Measurements from ENCODE around the gene SAP30. TPM values are rescaled to one million over a fixed set of nuclear protein-coding genes. Genes with fewer than 3 reads are reported as not detected.

SAP30 gene
- total and polyA plus RNA-seq, 7 donors: 3.5 to 10.7 (median 6.9) TPM

DNA sequence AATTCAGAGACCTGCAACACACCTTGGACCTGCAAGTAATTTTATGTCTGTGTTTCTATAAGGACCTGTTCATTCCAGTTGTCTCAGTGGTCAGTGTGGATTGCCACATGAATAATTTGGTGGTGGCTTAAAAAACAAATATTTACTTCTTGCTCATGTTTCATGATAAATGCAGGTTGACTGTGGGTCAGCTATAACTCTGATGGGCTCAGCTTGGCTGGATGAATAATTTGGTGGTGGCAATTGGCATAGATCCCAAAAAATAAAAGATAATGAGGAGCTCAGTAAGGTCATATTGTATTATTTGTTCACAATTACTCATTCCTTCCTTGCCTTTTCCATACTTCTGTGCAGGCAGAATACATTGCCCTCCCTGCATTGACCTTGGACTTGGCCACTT is 47.1 kb downstream of the SAP30 start:
- Histone ChIP-seq H3K9me3 (no peaks in the 10 kb centered on the region), H3K27ac (no peak overlapping the region), H3K36me3 (ENCODE audit: insufficient read depth in 1 of 2, low read depth in 1 of 2) (no peaks in the 10 kb centered on the region), H3K4me1 (no peaks in the 10 kb centered on the region), H3K4me3 (no peak overlapping the region), H3K27me3 (ENCODE audit: insufficient read depth in 3 of 3, low read length in 2 of 3) (no peaks in the 10 kb centered on the region)
- DNase-seq (no peak), ATAC-seq (no peak)
- intact Hi-C loops (cut with DNase I): loop anchor here (2.0 to 5.0 kb wide), 4 partner anchors 74 to 406 kb away; no protein-coding TSS in a partner anchor
- no peak for TF ChIP-seq CTCF (IDR thresholded peaks at IDR 0.05)

DNA sequence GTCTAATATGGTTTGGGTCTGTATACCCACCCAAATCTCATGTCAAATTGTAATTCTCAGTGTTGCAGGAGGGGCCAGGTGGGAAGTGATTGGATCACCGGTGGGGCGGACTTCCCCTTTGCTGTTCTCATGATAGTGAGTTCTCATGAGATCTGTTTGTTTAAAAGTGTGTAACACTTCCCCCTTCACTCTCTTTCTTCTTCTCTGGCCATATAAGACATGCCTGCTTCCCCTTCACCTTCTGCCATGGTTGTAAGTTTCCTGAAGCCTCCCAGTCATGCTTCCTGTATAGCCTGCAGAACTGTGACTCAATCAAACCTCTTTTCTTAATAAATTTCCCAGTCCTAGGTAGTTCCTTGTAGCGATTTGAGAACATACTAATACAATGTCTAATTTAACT is 47.9 kb downstream of the SAP30 start:
- no peak for DNase-seq
- Histone ChIP-seq H3K27me3 (ENCODE audit: insufficient read depth in 3 of 3, low read length in 2 of 3) (no peaks in the 10 kb centered on the region), H3K36me3 (ENCODE audit: insufficient read depth in 1 of 2, low read depth in 1 of 2) (no peaks in the 10 kb centered on the region), H3K4me3 (no peak overlapping the region), H3K9me3 (no peaks in the 10 kb centered on the region), H3K27ac (no peak overlapping the region), H3K4me1 (no peaks in the 10 kb centered on the region)
- intact Hi-C loops (cut with DNase I): loop anchor here (5.0 kb wide), 2 partner anchors 74 to 406 kb away; no protein-coding TSS in a partner anchor
- no peak for ATAC-seq
- TF ChIP-seq CTCF (IDR thresholded peaks at IDR 0.05): no peak
- WGBS, 3 donors: 73 to 88% (median 79%) methylated on average over 3 of the region's 3 CpGs

DNA sequence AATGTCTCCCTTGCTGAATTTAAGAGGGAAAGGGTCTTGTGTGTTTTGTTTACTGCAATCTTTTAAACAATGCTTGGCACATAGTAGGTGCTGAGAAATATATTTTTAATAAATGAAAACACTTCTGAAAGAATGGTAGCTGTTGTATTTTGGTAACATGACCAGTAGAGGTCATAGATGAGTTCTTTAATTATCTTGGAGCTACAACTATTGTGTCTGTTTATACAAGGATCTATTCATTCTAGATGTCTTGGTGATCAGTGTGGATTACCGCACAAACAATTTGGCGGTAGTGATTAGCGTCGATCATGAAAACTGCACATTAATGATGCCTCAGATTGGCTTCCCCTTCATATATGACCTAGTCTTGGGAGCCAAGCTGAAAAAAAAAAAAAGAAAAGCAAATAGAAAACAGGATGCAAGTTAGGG is 49.6 kb downstream of the SAP30 start:
- intact Hi-C loops (cut with DNase I): loop anchor here in 1 of 2 donors (1.0 kb wide), 1 partner anchor 74 kb away; no protein-coding TSS in a partner anchor
- no peak for DNase-seq
- Histone ChIP-seq H3K27ac (no peak overlapping the region), H3K27me3 (ENCODE audit: insufficient read depth in 3 of 3, low read length in 2 of 3) (no peaks in the 10 kb centered on the region), H3K9me3 (no peaks in the 10 kb centered on the region), H3K4me1 (no peaks in the 10 kb centered on the region), H3K4me3 (no peak overlapping the region), H3K36me3 (ENCODE audit: insufficient read depth in 1 of 2, low read depth in 1 of 2) (no peaks in the 10 kb centered on the region)
- peak; percentile 49 for TF ChIP-seq CTCF (IDR thresholded peaks at IDR 0.05)
- WGBS, 3 donors: 15 to 25% (median 19%) methylated on average over 4 of the region's 4 CpGs
- peak in 1 of 4 donors; percentile 60 for ATAC-seq

DNA sequence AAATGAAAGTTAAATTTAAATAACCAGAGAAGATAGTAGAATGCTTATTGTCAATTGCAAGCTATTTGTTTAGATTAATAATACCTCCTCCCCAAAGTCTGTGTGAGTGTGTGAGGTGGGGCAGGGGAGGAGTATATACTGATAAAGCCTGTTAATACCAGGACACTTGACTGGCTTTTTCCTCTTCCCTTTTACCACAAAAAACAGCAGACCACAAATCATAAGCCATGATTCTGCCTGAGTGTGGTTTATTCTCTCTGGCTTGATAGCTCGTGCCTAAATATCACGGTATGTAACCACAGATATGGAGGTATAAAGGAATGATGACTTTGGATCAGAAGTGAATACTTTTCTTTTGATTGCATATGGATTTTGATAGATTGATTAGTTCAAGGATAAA is 50.0 kb downstream of the SAP30 start:
- Histone ChIP-seq H3K36me3 (ENCODE audit: insufficient read depth in 1 of 2, low read depth in 1 of 2) (no peaks in the 10 kb centered on the region), H3K4me3 (no peak overlapping the region), H3K4me1 (no peaks in the 10 kb centered on the region), H3K27ac (no peak overlapping the region), H3K27me3 (ENCODE audit: insufficient read depth in 3 of 3, low read length in 2 of 3) (no peaks in the 10 kb centered on the region), H3K9me3 (no peaks in the 10 kb centered on the region)
- no peak for TF ChIP-seq CTCF (IDR thresholded peaks at IDR 0.05)
- WGBS, 3 donors: 96 to 100% (median 99%) methylated on average over 2 of the region's 2 CpGs
- DNase-seq (no peak), ATAC-seq (no peak)
- intact Hi-C loops (cut with DNase I): loop anchor here in 1 of 2 donors (1.0 kb wide), 1 partner anchor 74 kb away; no protein-coding TSS in a partner anchor
